SU-DHL-6 (cell line): Measurements from ENCODE around the gene PNMA8C.
"Not testable (repeated sequence)": the region's sequence is repeated elsewhere in the genome, so short reads cannot be mapped to it uniquely, and the experiment has no call there.

ENCODE experiments used
- H2AFZ ChIP-seq: fragments of 200-600 bp; sonication (generic); 2 replicates; pipeline ENCODE4 v1.6.1; 2014; ENCODE audit warnings: low read depth, mild to moderate bottlenecking, moderate library complexity, mixed read lengths, antibody characterized with exemption, low read length; ENCODE audit not compliant: severe bottlenecking
- H3F3A ChIP-seq: fragments of 200-600 bp; shearing (Covaris generic); 2 replicates; pipeline ENCODE4 v1.6.0; 2016; ENCODE audit warnings: antibody characterized with exemption, mild to moderate bottlenecking; ENCODE audit not compliant: insufficient read depth
- H3K27ac ChIP-seq: fragments of 200-600 bp; sonication (generic); 2 replicates; pipeline ENCODE4 v1.5.1; 2016; ENCODE audit warnings: low read depth, mild to moderate bottlenecking, low read length, moderate library complexity, mixed read lengths
- H3K27me3 ChIP-seq: fragments of 200-600 bp; sonication (generic), shearing (Covaris generic); 2 replicates; pipeline ENCODE4 v1.6.0; 2014; ENCODE audit warnings: mild to moderate bottlenecking, low read length
- H3K36me3 ChIP-seq: fragments of 200-600 bp; sonication (generic); 2 replicates; pipeline ENCODE4 v1.6.1; 2014; ENCODE audit warnings: mild to moderate bottlenecking, low read length, mixed read lengths
- H3K4me2 ChIP-seq: fragments of 300-600, 200-600 bp; shearing (Covaris generic), sonication (generic); 2 replicates; pipeline ENCODE4 v1.6.0; 2014; ENCODE audit warnings: low read length, low read depth, mild to moderate bottlenecking; ENCODE audit not compliant: poor library complexity, severe bottlenecking
- H3K4me3 ChIP-seq: fragments of 200-600 bp; sonication (generic); 2 replicates; pipeline ENCODE4 v1.5.1; 2014; ENCODE audit warnings: antibody characterized with exemption, low read length, mild to moderate bottlenecking, mixed read lengths; ENCODE audit not compliant: insufficient read depth, poor library complexity, severe bottlenecking
- H3K79me2 ChIP-seq: fragments of 200-600 bp; sonication (generic); 2 replicates; pipeline ENCODE4 v1.6.1; 2014; ENCODE audit warnings: mild to moderate bottlenecking, low read length, moderate library complexity; ENCODE audit not compliant: insufficient read depth
- H3K9ac ChIP-seq: fragments of 200-600 bp; sonication (generic); 2 replicates; pipeline ENCODE4 v1.7.0; 2014; ENCODE audit warnings: mild to moderate bottlenecking, low read length
- H3K9me2 ChIP-seq: fragments of 200-600 bp; sonication (generic); replicated peaks from 2 replicates; pipeline ENCODE4 v1.6.1; 2014; ENCODE audit warnings: low read length; ENCODE audit not compliant: insufficient read depth
- H3K9me3 ChIP-seq: fragments of 200-600 bp; sonication (generic); 2 replicates; pipeline ENCODE4 v1.6.1; 2014; ENCODE audit warnings: low read length, mixed read lengths; ENCODE audit not compliant: insufficient read depth
- H4K20me1 ChIP-seq: fragments of 200-600 bp; sonication (generic); 2 replicates; pipeline ENCODE4 v1.6.1; 2014; ENCODE audit warnings: low read depth, mild to moderate bottlenecking, antibody characterized with exemption, low read length, moderate library complexity, mixed read lengths
- EZH2phosphoT487 ChIP-seq: fragments of 200-600 bp; sonication (generic), shearing (Covaris generic); conservative IDR thresholded peaks from 2 replicates; pipeline ENCODE4 v1.6.1; 2018; ENCODE audit warnings: mild to moderate bottlenecking, antibody characterized with exemption, low read length, moderate library complexity, mixed read lengths
- TF ChIP-seq, protein P1 (sequence below): fragments of 200-600 bp; sonication (generic); IDR thresholded peaks from one replicate; pipeline ENCODE4 v1.5.1; 2017; ENCODE audit warnings: antibody characterized with exemption, mild to moderate bottlenecking, low read length, moderate library complexity; ENCODE audit not compliant: insufficient read depth, poor library complexity, severe bottlenecking

PNMA8C gene

DNA sequence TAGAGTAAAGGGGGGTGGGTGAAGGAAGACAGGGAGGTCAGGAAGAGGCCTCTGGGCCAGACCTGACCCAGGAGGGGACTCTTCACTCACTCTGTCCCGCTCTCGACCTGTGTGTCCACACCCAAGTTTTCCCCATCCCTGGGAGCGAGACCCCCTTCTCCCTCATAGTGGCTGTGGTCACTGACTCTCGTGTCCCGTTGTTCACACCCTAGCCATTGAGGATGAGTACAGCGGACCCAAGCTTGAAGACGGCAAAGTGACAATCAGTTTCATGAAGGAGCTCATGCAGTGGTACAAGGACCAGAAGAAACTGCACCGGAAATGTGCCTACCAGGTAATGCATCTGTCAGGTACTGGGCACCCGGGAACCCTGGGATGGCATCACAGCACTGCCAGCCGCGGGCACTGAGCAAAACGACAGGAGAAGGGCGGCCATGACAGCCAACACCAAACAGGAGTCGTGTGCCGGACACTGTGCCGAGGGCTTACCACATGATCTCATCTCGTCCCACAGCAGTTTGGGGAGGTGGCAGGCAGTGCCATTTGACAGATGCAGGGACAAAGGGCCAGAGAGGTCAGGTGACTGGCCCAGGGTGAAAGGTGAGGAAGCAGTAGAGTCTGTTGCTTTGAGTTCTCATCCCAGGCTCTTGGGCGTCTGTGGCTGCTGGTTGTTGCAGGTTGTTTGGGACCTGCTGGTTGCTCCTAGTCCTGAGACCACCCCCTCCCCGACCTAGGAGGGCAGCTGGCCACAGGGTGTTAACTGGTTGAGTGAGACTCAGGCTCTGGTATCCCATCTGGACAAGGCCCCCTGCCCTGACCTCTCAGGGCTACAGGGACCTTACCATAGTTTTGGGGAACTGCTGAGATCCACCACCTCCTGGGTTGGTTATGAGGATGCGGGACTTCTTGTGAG, 52.2 kb downstream of the PNMA8C start:
- H3K27me3 ChIP-seq = no peaks in the 10 kb centered on the region
- peaks cover 21% of the 10 kb centered on the region; the same call in 1 of the 2 replicates for H3K36me3 ChIP-seq
- H3K4me2 ChIP-seq = no peak overlapping the region
- TF ChIP-seq EZH2phosphoT487 = no peak
- TF ChIP-seq, protein P1, sequence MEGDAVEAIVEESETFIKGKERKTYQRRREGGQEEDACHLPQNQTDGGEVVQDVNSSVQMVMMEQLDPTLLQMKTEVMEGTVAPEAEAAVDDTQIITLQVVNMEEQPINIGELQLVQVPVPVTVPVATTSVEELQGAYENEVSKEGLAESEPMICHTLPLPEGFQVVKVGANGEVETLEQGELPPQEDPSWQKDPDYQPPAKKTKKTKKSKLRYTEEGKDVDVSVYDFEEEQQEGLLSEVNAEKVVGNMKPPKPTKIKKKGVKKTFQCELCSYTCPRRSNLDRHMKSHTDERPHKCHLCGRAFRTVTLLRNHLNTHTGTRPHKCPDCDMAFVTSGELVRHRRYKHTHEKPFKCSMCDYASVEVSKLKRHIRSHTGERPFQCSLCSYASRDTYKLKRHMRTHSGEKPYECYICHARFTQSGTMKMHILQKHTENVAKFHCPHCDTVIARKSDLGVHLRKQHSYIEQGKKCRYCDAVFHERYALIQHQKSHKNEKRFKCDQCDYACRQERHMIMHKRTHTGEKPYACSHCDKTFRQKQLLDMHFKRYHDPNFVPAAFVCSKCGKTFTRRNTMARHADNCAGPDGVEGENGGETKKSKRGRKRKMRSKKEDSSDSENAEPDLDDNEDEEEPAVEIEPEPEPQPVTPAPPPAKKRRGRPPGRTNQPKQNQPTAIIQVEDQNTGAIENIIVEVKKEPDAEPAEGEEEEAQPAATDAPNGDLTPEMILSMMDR = no peak
- no peaks in the 10 kb centered on the region for H3F3A ChIP-seq
- H3K79me2 ChIP-seq = peaks cover 34% of the 10 kb centered on the region
- H3K4me3 ChIP-seq = no peak overlapping the region
- no peak overlapping the region for H2AFZ ChIP-seq
- H3K9me2 ChIP-seq = no peaks in the 10 kb centered on the region
- 0 out of 2 replicates have a peak, but pooled peaks cover 7% of the 10 kb centered on the region for H4K20me1 ChIP-seq
- H3K9me3 ChIP-seq = no peaks in the 10 kb centered on the region
- H3K27ac ChIP-seq = no peak overlapping the region
- no peak overlapping the region for H3K9ac ChIP-seq

DNA sequence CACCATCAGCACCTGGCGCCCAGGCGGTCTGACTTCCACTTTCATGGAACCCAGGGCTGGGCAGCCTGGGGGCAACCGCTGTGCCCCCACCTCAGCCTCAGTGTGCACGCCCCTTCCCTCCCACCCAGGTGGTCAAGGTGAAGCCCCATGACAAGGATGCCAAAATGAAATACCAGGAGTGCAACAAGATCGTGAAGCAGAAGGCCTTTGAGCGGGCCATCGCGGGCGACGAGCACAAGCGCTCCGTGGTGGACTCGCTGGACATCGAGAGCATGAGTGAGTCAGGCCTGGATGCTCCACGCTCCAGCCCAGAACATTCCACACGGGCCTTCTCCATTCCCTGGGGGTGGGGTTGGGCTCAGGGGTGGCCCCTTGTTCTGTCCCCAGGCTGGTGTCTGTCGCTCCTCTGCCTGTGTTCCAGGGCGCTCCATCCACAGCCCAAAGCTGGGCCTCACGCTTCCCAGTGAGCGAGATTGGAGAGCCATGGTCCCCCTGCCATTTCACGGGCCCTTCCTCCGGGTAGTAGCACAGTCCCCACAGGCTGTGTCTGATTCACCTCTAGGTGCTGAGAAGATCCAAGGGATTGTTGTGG, 53.2 kb downstream of the PNMA8C start:
- Histone ChIP-seq H3K79me2 (peaks cover 34% of the 10 kb centered on the region), H3K36me3 (peaks cover 14% of the 10 kb centered on the region; the same call in 1 of the 2 replicates)
- H3F3A ChIP-seq, H3K9me3 ChIP-seq, H4K20me1 ChIP-seq, H3K9me2 ChIP-seq, H3K27ac ChIP-seq, H3K4me2 ChIP-seq, H3K27me3 ChIP-seq, H3K9ac ChIP-seq, H3K4me3 ChIP-seq, H2AFZ ChIP-seq: not testable (repeated sequence)
